Omental fat pad (tissue), 4 donors: ENCODE measurements around the gene GTPBP3. TPM values are rescaled to one million over a fixed set of nuclear protein-coding genes. Genes with fewer than 3 reads are reported as not detected.

Source experiments
- ATAC-seq: fragments of 150-250 bp; one replicate; pipeline ENCODE4 v1.9.1; 2016; ENCODE audit warnings: mild to moderate bottlenecking, moderate library complexity; ENCODE audit not compliant: low FRiP score
- DNase-seq: peaks from one replicate; pipeline ENCODE4 v3.0.0-alpha.2; 2019; ENCODE audit warnings: low spot score
- total RNA-seq, 4 donors: library from RNA; depleted of rRNA; stranded (reverse); fragments of >200 nt; gene quantifications; one replicate each; pipeline ENCODE4 v1.1.0, GENCODE V29; 2016
- TF ChIP-seq, protein P1 (sequence below), 3 donors: fragments of 450-650 bp; IDR thresholded peaks; one replicate each; pipeline ENCODE4 v1.5.1; 2016 to 2017; ENCODE audit warnings: antibody characterized with exemption in 3 of 3, mild to moderate bottlenecking in 3 of 3, moderate library complexity in 2 of 3

Gene GTPBP3
- total RNA-seq, 4 donors from 2014 or later, result 7.2 to 36.4 (median 12.0) TPM

GRCh38 chr19:17320435-17320834, 16.9 kb upstream of the GTPBP3 start:
- TF ChIP-seq, protein P1, sequence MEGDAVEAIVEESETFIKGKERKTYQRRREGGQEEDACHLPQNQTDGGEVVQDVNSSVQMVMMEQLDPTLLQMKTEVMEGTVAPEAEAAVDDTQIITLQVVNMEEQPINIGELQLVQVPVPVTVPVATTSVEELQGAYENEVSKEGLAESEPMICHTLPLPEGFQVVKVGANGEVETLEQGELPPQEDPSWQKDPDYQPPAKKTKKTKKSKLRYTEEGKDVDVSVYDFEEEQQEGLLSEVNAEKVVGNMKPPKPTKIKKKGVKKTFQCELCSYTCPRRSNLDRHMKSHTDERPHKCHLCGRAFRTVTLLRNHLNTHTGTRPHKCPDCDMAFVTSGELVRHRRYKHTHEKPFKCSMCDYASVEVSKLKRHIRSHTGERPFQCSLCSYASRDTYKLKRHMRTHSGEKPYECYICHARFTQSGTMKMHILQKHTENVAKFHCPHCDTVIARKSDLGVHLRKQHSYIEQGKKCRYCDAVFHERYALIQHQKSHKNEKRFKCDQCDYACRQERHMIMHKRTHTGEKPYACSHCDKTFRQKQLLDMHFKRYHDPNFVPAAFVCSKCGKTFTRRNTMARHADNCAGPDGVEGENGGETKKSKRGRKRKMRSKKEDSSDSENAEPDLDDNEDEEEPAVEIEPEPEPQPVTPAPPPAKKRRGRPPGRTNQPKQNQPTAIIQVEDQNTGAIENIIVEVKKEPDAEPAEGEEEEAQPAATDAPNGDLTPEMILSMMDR (IDR thresholded peaks at IDR 0.05), result no peak
- no peak for DNase-seq
- no peak for ATAC-seq

DNA sequence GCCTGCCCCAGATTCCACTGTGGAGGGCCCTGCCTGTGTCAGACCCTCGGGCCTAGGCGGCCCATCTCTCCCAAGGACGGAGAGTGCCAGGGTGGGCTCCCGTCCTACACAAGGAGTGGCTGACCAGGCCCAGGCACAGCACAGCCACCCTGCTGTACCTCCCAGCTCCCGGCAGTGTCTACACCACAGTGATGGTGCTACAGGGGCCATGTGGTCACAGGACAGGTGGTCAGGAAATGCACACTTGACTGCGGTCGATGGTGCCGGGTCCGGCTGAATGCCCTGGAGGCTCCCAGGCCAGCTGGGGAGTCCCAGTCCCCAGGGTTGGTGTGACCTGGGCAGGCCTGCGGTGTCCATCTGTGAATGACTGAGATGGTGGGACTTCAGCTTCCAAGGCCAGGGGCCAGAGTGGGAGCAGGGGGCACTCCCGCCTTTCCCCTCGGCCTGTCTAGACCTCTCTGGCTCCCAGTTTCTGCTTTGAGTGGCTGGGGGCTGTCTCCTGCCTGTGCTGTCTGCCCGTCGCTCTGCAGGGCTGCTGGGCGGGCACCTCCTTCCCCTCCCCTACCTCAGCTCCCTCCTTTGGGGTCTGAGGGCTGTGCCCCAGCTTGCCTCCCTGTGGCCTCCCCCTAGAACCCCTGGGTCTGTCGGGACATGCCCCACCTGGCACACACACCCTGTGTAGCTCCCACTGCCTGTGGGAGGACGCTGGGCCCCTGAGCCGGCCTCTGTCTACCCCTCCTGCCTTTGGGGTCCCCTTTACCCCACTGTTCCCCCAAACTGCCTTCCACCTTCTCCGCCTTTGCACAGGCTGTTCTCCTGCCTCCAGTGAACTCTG, 15.5 kb upstream of the GTPBP3 start:
- DNase-seq (no peak), ATAC-seq (peak; percentile 15)
- TF ChIP-seq, protein P1 (IDR thresholded peaks at IDR 0.05), result no peak

DNA sequence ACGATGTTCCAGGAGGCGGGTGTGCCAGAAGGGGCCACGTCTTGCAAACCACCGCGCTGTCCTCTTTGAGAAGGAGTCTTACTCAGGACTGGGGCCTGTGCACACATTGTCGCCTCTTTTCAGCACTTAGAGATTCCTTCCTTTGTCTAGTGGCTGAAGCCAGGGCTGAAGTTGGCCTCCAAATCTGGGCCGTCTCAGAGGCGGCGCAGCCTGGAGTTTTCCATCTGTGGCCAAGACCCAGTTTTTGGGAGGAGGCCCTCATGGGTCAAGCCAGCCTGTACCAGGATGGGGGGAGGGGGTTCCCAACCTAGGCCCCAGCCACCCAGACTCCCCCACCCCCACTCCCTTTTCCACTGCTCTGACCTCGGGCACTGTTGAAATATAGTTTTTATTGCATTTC, 14.5 kb upstream of the GTPBP3 start:
- DNase-seq (no peak), ATAC-seq (no peak)
- TF ChIP-seq, protein P1 (IDR thresholded peaks at IDR 0.05), result no peak

DNA sequence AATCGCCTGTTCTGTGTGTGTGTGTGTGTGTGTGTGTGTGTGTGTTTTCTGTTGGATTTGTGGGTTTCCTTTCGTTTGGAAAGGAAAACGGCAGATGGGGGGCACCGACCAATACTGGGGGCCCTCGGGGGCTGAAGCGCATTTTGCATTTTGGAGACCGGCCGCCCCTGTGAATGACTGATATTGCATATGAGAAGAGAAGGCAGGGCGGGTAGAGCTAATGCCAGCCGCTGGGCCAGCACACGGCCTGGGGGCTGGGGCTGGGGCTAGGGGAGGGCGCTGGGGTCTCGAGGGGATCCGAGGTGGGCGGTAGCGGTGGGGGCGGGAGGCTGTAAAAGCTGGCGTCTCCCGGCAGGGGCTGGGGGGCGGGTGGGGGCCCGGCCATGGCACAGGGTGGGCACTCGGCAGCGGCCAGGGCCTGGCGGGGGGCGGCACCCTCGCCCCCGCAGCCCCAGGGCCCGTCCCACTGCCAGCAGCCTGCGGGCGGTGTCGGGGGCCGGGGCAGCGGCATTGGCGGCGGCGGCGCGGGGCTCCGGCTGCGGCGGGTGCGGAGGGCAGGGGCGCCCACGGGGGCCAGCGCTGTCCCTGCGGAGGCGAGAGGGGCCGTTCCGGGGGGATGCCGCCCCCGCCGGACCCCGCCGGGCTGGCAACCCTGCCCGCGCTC, 13.9 kb upstream of the GTPBP3 start:
- no peak for ATAC-seq
- no peak for DNase-seq
- TF ChIP-seq, protein P1 (IDR thresholded peaks at IDR 0.05), result no peak

DNA sequence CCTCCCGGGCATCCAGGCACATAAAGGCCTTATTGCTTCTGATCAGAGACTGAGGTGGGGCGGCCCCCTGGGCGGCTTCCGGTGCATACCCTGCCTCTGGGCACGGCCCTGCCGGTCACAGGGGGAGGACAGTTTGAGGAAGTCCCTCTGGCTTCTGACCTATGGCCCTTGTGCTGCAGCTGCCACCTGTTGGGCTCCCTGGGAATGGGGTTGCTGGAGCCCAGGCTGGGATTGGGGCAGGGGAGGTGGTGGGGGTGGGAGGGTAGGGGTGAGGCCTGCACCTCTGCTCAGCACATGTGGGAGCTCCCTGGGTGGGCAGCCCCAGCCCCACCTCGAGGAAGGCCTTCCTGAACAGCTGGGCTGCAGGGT, 13.4 kb upstream of the GTPBP3 start:
- DNase-seq (no peak), ATAC-seq (no peak)
- TF ChIP-seq, protein P1 (IDR thresholded peaks at IDR 0.05), result no peak

GRCh38 chr19:17324357-17325114, 12.8 kb upstream of the GTPBP3 start:
- no peak for DNase-seq

More at GRCh38 chr19:17324357-17325114, 12.8 kb upstream of the GTPBP3 start:
- TF ChIP-seq, protein P1 (IDR thresholded peaks at IDR 0.05), result no peak
- no peak for ATAC-seq
